Testis (tissue), 3 donors: ENCODE measurements around the gene TET2. TPM values are rescaled to one million over a fixed set of nuclear protein-coding genes. Genes with fewer than 3 reads are reported as not detected.

ENCODE experiments used
- DNase-seq: peaks from one replicate; pipeline ENCODE4 v3.0.0-alpha.2; 2019
- H3K27ac ChIP-seq, 2 donors: fragments of 200-600 bp; sonication (generic); one replicate each; pipeline ENCODE4 v1.5.1; 2019
- H3K27me3 ChIP-seq: fragments of 200-600 bp; sonication (generic); one replicate; pipeline ENCODE4 v1.5.1; 2019
- H3K36me3 ChIP-seq: fragments of 200-600 bp; sonication (generic); one replicate; pipeline ENCODE4 v1.5.1; 2017; ENCODE audit warnings: low read depth; ENCODE audit errors: missing control alignments
- H3K4me1 ChIP-seq: fragments of 200-600 bp; sonication (generic); one replicate; pipeline ENCODE4 v1.5.1; 2019
- H3K4me3 ChIP-seq, 2 donors: fragments of 200-600 bp; sonication (generic); one replicate each; pipeline ENCODE4 v1.5.1; 2017 to 2019
- H3K9me3 ChIP-seq: fragments of 200-600 bp; sonication (generic); one replicate; pipeline ENCODE4 v1.5.1; 2017
- CTCF ChIP-seq, 3 experiments: fragments of 450-650 bp in 2 of 3; fragments of 200-600 bp in 1 of 3; sonication (generic) in 1 of 3; IDR thresholded peaks; one replicate each; pipeline ENCODE4 v1.5.1; 2016 to 2019; ENCODE audit warnings: antibody characterized with exemption in 3 of 3, mild to moderate bottlenecking in 2 of 3, moderate library complexity in 1 of 3
- POLR2A ChIP-seq: fragments of 450-650 bp; IDR thresholded peaks from one replicate; pipeline ENCODE4 v1.6.1; 2017; ENCODE audit warnings: antibody characterized with exemption, mild to moderate bottlenecking, moderate library complexity
- WGBS, 2 donors: methylation state at CpG; one replicate each; pipeline ENCODE4 v1.1.5; 2018; 5-methylcytosine and 5-hydroxymethylcytosine counted together
- intact Hi-C: fragments of 100-400 bp; cut with DNase I; formaldehyde crosslinking; loops from one replicate; pipeline ENCODE4 v1.15.1; 2023; ENCODE audit warnings: low total_unique reads
- polyA plus RNA-seq: library from polyadenylated mRNA; stranded (reverse); fragments of 350-450 nt; fragmentation: Illumina TruSeq; extraction: RNeasy Lipid Tissue Mini Kit (QIAGEN cat#74804); gene quantifications from one replicate; pipeline ENCODE4 v1.2.3, GENCODE V29; 2014; ENCODE audit warnings: low read depth, low replicate concordance; ENCODE audit not compliant: insufficient read depth
- total RNA-seq, 2 donors: library from RNA; depleted of rRNA; stranded (reverse); fragments of >200 nt; gene quantifications; one replicate each; pipeline ENCODE4 v1.2.3, GENCODE V29; 2016

TET2 gene
- total and polyA plus RNA-seq, 3 donors from 2014 or later: 2.8 to 17.5 (median 17.1) TPM

- no peak for TF ChIP-seq POLR2A
- TF ChIP-seq CTCF (IDR thresholded peaks at IDR 0.05): no peak
- 48 to 52% methylated on average over 3 of the region's 3 CpGs for WGBS, 2 donors
- H3K4me3 ChIP-seq: no peak overlapping the region
- intact Hi-C loops: no loop called here
- H3K27me3 ChIP-seq: no peaks in the 10 kb centered on the region
- no peak overlapping the region for H3K27ac ChIP-seq
- no peak for DNase-seq
- no peaks in the 10 kb centered on the region for H3K4me1 ChIP-seq
- H3K9me3 ChIP-seq: no peaks in the 10 kb centered on the region
- no peaks in the 10 kb centered on the region for H3K36me3 ChIP-seq
These were observed 45.0 kb downstream of the TET2 start for GRCh38 chr4:105191621-105192210.

GRCh38 chr4:105192474-105192873 is 45.8 kb downstream of the TET2 start:
- Histone ChIP-seq H3K4me3 (no peak overlapping the region), H3K4me1 (no peaks in the 10 kb centered on the region), H3K27ac (no peak overlapping the region), H3K36me3 (no peaks in the 10 kb centered on the region), H3K9me3 (no peaks in the 10 kb centered on the region), H3K27me3 (no peaks in the 10 kb centered on the region)
- intact Hi-C loops: no loop called here
- no peak for TF ChIP-seq POLR2A
- no peak for TF ChIP-seq CTCF (IDR thresholded peaks at IDR 0.05)
- no peak for DNase-seq

GRCh38 chr4:105192910-105193309 is 46.2 kb downstream of the TET2 start:
- Histone ChIP-seq H3K27ac (no peak overlapping the region), H3K4me1 (no peaks in the 10 kb centered on the region), H3K36me3 (no peaks in the 10 kb centered on the region), H3K9me3 (no peaks in the 10 kb centered on the region), H3K4me3 (no peak overlapping the region), H3K27me3 (no peaks in the 10 kb centered on the region)
- intact Hi-C loops: no loop called here
- DNase-seq: no peak
- WGBS, 2 donors: 87 to 92% methylated on average over 1 of the region's 1 CpG
- no peak for TF ChIP-seq CTCF (IDR thresholded peaks at IDR 0.05)
- no peak for TF ChIP-seq POLR2A

- 86 to 91% methylated on average over 3 of the region's 3 CpGs for WGBS, 2 donors
- TF ChIP-seq POLR2A (no peak), CTCF (IDR thresholded peaks at IDR 0.05) (no peak)
- H3K36me3 ChIP-seq: no peaks in the 10 kb centered on the region
- no peak overlapping the region for H3K27ac ChIP-seq
- intact Hi-C loops: no loop called here
- no peaks in the 10 kb centered on the region for H3K9me3 ChIP-seq
- DNase-seq: no peak
- H3K4me1 ChIP-seq: no peaks in the 10 kb centered on the region
- H3K4me3 ChIP-seq: no peak overlapping the region
- H3K27me3 ChIP-seq: no peaks in the 10 kb centered on the region
These were observed 46.9 kb downstream of the TET2 start for GRCh38 chr4:105193536-105193935.
